Measurements from ENCODE around the gene FABP2. TPM values are rescaled to one million over a fixed set of nuclear protein-coding genes. Genes with fewer than 3 reads are reported as not detected.

Gene FABP2
- total and polyA plus RNA-seq, 2 of the 8 experiments (the other 6 are each of a cell fraction or from before 2014, with no cell fraction given), result not detected

- no peak overlapping the region for H4K5ac ChIP-seq (ENCODE audit: insufficient read length, low read depth, low read length)
- H3K23me2 ChIP-seq (ENCODE audit: low read depth, low read length), result peaks cover 11% of the 10 kb centered on the region
- FAIRE-seq (no peak), DNase-seq (ENCODE audit: low read depth in 1 of 2, low spot score in 2 of 2) (no peak)
- H3K9ac ChIP-seq (replicated peaks in 1 of 4; ENCODE audit: extremely low read depth in 1 of 4, low read depth in 3 of 4, low read length in 3 of 4), result no peak overlapping the region
- no peak overlapping the region for H4K8ac ChIP-seq (ENCODE audit: extremely low read depth, insufficient read depth, low read length)
- no peak overlapping the region for H3K27ac ChIP-seq (ENCODE audit: low read depth, low read length)
- no peak overlapping the region for H2BK12ac ChIP-seq (ENCODE audit: low read depth, low read length)
- 0 out of 2 replicates have a peak, but pooled peaks cover 6% of the 10 kb centered on the region for H3K79me1 ChIP-seq (ENCODE audit: low read depth, low read length)
- POLR2A ChIA-PET (ENCODE audit: partially characterized antibody), result no interaction called here
- CTCF ChIA-PET (ENCODE audit: partially characterized antibody), result interaction anchor here (0.6 to 1.5 kb wide), 2 partner anchors 263 to 452 kb away, joined by 3 to 5 read pairs; no protein-coding TSS in a partner anchor
- H4K20me1 ChIP-seq (replicated peaks in 1 of 2; ENCODE audit: control insufficient read depth in 1 of 2, insufficient read depth in 2 of 2, low read length in 2 of 2), result no peaks in the 10 kb centered on the region
- H3K79me2 ChIP-seq (ENCODE audit: control insufficient read depth in 1 of 2, insufficient read depth in 2 of 2, low read length in 2 of 2), result peaks cover 3 to 13% of the 10 kb centered on the region in 2 experiments; a peak in 3 of 4 replicates
- no peak overlapping the region for H3K23ac ChIP-seq (ENCODE audit: insufficient read length)
- no peak overlapping the region for H2BK15ac ChIP-seq (ENCODE audit: low read length)
- H3K18ac ChIP-seq (ENCODE audit: extremely low read depth, low read length), result no peak overlapping the region
- no peak overlapping the region for H2BK20ac ChIP-seq (ENCODE audit: low read length)
- no peak overlapping the region for H4K91ac ChIP-seq (replicated peaks; ENCODE audit: insufficient read length, low read length)
- H2AK5ac ChIP-seq (ENCODE audit: low read depth, low read length), result no peak overlapping the region
- 87% methylated on average over 5 of the region's 5 CpGs; no CpG with 5 or more reads in 1 of the 2 experiments for WGBS, 2 experiments (ENCODE audit: extremely low coverage in 1 of 2, insufficient coverage in 1 of 2, insufficient read length in 1 of 2, insufficient replicate concordance in 2 of 2, low coverage in 1 of 2, low lambda C conversion rate in 2 of 2, missing lambda C conversion rate in 1 of 2)
- H3K27me3 ChIP-seq (replicated peaks in 1 of 4; ENCODE audit: control insufficient read depth in 3 of 4, extremely low read depth in 1 of 4, insufficient read depth in 3 of 4, low read length in 3 of 4), result no peaks in the 10 kb centered on the region
- no peak overlapping the region for H3K4me3 ChIP-seq (ENCODE audit: extremely low read depth in 1 of 4, insufficient read depth in 2 of 4, low read depth in 3 of 4, low read length in 4 of 4)
- H3K4ac ChIP-seq (replicated peaks; ENCODE audit: insufficient read length, low read depth, low read length), result no peak overlapping the region
- peaks cover 0 to 6% (median 3%) of the 10 kb centered on the region in 4 experiments; a peak in 5 of 7 replicates for H3K4me1 ChIP-seq (replicated peaks in 1 of 4; ENCODE audit: control insufficient read depth in 3 of 4, insufficient read depth in 4 of 4, low read length in 3 of 4)
- no peak overlapping the region for H2BK120ac ChIP-seq (replicated peaks; ENCODE audit: low read depth, low read length)
- H3K14ac ChIP-seq (ENCODE audit: insufficient read length), result no peak overlapping the region
- H2BK5ac ChIP-seq (ENCODE audit: low read depth, low read length), result no peak overlapping the region
- H3K56ac ChIP-seq (replicated peaks; ENCODE audit: insufficient read length, low read depth, low read length), result no peak overlapping the region
- H3K9me3 ChIP-seq (ENCODE audit: insufficient read depth in 2 of 2, low read depth in 1 of 2, low read length in 1 of 2), result no peaks in the 10 kb centered on the region
- H2AFZ ChIP-seq (ENCODE audit: low read length), result no peak overlapping the region
- H3K4me2 ChIP-seq (ENCODE audit: insufficient read depth in 1 of 2, low read depth in 2 of 2, low read length in 2 of 2), result no peak overlapping the region
- no peaks in the 10 kb centered on the region for H3K36me3 ChIP-seq (ENCODE audit: control insufficient read depth in 2 of 4, insufficient read depth in 4 of 4, low read length in 3 of 4)
- TF ChIP-seq SP2 (IDR thresholded peaks at IDR 0.05; ENCODE audit: low read length), result no peak
- no peak for TF ChIP-seq RXRA (IDR thresholded peaks at IDR 0.05; ENCODE audit: insufficient read depth, low read depth, low read length)
- TF ChIP-seq BACH1 (IDR thresholded peaks at IDR 0.05; ENCODE audit: low read length), result no peak
- no peak for TF ChIP-seq SIN3A (conservative IDR thresholded peaks at IDR 0.05 in 1 of 2, IDR thresholded peaks at IDR 0.05 in 1 of 2; ENCODE audit: low read depth in 1 of 2, low read length in 2 of 2)
- TF ChIP-seq POLR2A (IDR thresholded peaks at IDR 0.05; ENCODE audit: control extremely low read depth in 1 of 2, low read depth in 2 of 2, low read length in 2 of 2), result no peak
- no peak for TF ChIP-seq HDAC6 (IDR thresholded peaks at IDR 0.05; ENCODE audit: low read depth, low read length)
- TF ChIP-seq ATF2 (IDR thresholded peaks at IDR 0.05; ENCODE audit: low read length), result no peak
- TF ChIP-seq SP4 (IDR thresholded peaks at IDR 0.05; ENCODE audit: low read length), result no peak
- no peak for TF ChIP-seq JUN (IDR thresholded peaks at IDR 0.05; ENCODE audit: low read depth, low read length)
- TF ChIP-seq HDAC2 (IDR thresholded peaks at IDR 0.05; ENCODE audit: borderline replicate concordance in 1 of 2, low read depth in 2 of 2, low read length in 2 of 2), result no peak
- no peak for TF ChIP-seq TAF1 (IDR thresholded peaks at IDR 0.05; ENCODE audit: low read depth, low read length)
- no peak for TF ChIP-seq ZNF274 (IDR thresholded peaks at IDR 0.05; ENCODE audit: borderline replicate concordance, extremely low read depth, low read length)
Observed at GRCh38 chr4:119303587-119304305, 18.2 kb downstream of the FABP2 start.

All from H1 (cell line).